Lung (tissue), 12 donors: ENCODE data around the gene B4GALT5. TPM values are rescaled to one million over a fixed set of nuclear protein-coding genes. Genes with fewer than 3 reads are reported as not detected.
A peak's percentile ranks its signal among the peaks of the same experiment; 100 is the strongest.

ENCODE experiments used
- ATAC-seq: fragments of 200-7000 bp; cut with Tn5 transposase; one replicate; pipeline ENCODE4 v1.9.1; 2020; ENCODE audit warnings: moderate number of reproducible peaks; ENCODE audit not compliant: insufficient read depth, low FRiP score
- DNase-seq, 3 donors: peaks; one replicate each; pipeline ENCODE4 v3.0.0-alpha.2; 2013 to 2017
- H3K27ac ChIP-seq, 2 donors: one replicate each; pipeline ENCODE4 v1.5.1; 2013; ENCODE audit warnings: mild to moderate bottlenecking in 2 of 2, moderate library complexity in 2 of 2, control low read depth in 1 of 2, inconsistent platforms in 1 of 2, low read depth in 1 of 2, low read length in 1 of 2
- H3K27me3 ChIP-seq, 3 donors: one replicate each; pipeline ENCODE4 v1.5.1; 2013; ENCODE audit warnings: low read length in 2 of 3; ENCODE audit not compliant: control insufficient read depth in 3 of 3, insufficient read depth in 3 of 3
- H3K36me3 ChIP-seq, 4 donors: one replicate each; pipeline ENCODE4 v1.5.1; 2013; ENCODE audit warnings: low read length in 4 of 4, mild to moderate bottlenecking in 1 of 4, moderate library complexity in 1 of 4; ENCODE audit not compliant: control insufficient read depth in 4 of 4, insufficient read depth in 4 of 4
- H3K4me1 ChIP-seq, 5 donors: one replicate each; pipeline ENCODE4 v1.5.1; 2013; ENCODE audit warnings: low read length in 5 of 5, mild to moderate bottlenecking in 2 of 5, moderate library complexity in 1 of 5; ENCODE audit not compliant: control insufficient read depth in 5 of 5, insufficient read depth in 5 of 5
- H3K4me3 ChIP-seq: one replicate; pipeline ENCODE4 v1.5.1; 2013; ENCODE audit warnings: mild to moderate bottlenecking, control low read depth, moderate library complexity
- H3K9ac ChIP-seq, 2 donors: one replicate each; pipeline ENCODE4 v1.5.1; 2013; ENCODE audit warnings: low read length in 2 of 2, control low read depth in 1 of 2; ENCODE audit not compliant: insufficient read depth in 1 of 2
- H3K9me3 ChIP-seq, 4 donors: one replicate each; pipeline ENCODE4 v1.5.1; 2013; ENCODE audit warnings: low read length in 3 of 4, mild to moderate bottlenecking in 1 of 4, moderate library complexity in 1 of 4; ENCODE audit not compliant: control insufficient read depth in 4 of 4, insufficient read depth in 3 of 4
- CTCF ChIP-seq: IDR thresholded peaks from 2 replicates; pipeline ENCODE4 v1.5.1; 2012; ENCODE audit warnings: mild to moderate bottlenecking; ENCODE audit errors: control extremely low read depth, extremely low read depth
- WGBS, 2 donors: extraction: QIAGEN DNeasy Blood & Tissue Kit; methylation state at CpG; one replicate each; pipeline ENCODE4 v1.1.7; 2013; 5-methylcytosine and 5-hydroxymethylcytosine counted together
- polyA plus RNA-seq, 2 donors: library from polyadenylated mRNA; stranded (reverse); fragments of 200-250 nt; gene quantifications; one replicate each; pipeline ENCODE4 v1.2.1, GENCODE V29; 2013
- total RNA-seq, 2 donors: library from RNA; depleted of rRNA in 1 of 2; stranded (reverse); fragments of >200 nt in 1 of 2; gene quantifications; one replicate each; pipeline ENCODE4 v1.2.1, GENCODE V29; 2014 to 2021
- donor health status: control.
- donor health status: control.
- donor health status: Bipolar disorder and iron deficiency.
- donor health status: healthy.
- donor health status: DM: yes; HTN: yes; CAD: no.

B4GALT5 gene
- total and polyA plus RNA-seq, 4 donors, result 13.9 to 56.7 (median 41.9) TPM

GRCh38 chr20:49641683-49642656 is 71.7 kb downstream of the B4GALT5 start:
- Histone ChIP-seq H3K9me3 (no peaks in the 10 kb centered on the region), H3K36me3 (peaks cover 40 to 53% (median 47%) of the 10 kb centered on the region in 4 donors), H3K27me3 (no peaks in the 10 kb centered on the region), H3K9ac (peak overlapping the region in 1 of 2 donors; percentile 19), H3K4me3 (no peak overlapping the region), H3K4me1 (peaks cover 0 to 30% (median 22%) of the 10 kb centered on the region in 5 donors), H3K27ac (peak overlapping the region in 1 of 2 donors; percentile 57)
- 70 to 84% methylated on average over 10 of the region's 10 CpGs for WGBS, 2 donors
- peak; percentile 40 for ATAC-seq
- DNase-seq, result peak; percentile 33 to 69 (median 63)
- TF ChIP-seq CTCF, result no peak

DNA sequence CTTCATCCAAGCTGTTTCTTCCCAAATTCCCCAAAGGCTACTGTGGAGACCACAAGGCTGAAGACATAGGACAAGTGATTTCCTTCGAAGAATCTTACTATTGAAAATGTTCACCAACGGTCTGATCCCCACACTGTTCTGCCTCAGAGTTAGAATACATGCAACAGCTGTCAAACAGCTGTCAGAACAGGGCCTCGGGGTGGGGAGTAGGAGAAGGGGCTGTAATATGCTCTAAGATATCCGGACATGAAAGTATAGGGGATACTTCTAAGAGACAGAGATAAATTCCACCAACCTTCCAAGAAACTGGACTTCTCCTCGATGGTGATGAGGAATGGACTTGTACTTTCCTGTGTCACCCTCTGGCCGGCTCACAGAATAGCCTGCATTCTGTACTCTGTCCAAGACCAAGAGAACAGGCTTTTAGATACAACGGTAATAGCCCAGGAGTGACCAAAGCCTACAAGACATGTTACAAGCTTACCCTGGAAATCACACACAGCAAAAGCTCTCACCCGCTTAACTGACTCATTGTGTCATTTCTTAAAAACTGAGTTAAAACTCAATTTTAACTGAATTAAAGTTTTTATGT is 76.5 kb downstream of the B4GALT5 start:
- DNase-seq (peak; percentile 46 to 74 (median 68)), ATAC-seq (no peak)
- TF ChIP-seq CTCF, result no peak
- Histone ChIP-seq H3K27ac (no peak overlapping the region), H3K9me3 (no peaks in the 10 kb centered on the region), H3K9ac (peak overlapping the region in 1 of 2 donors; percentile 43), H3K4me3 (no peak overlapping the region), H3K36me3 (peaks cover 31 to 49% (median 35%) of the 10 kb centered on the region in 4 donors), H3K27me3 (no peaks in the 10 kb centered on the region), H3K4me1 (peaks cover 0 to 42% (median 23%) of the 10 kb centered on the region in 5 donors)
- 75 to 86% methylated on average over 8 of the region's 8 CpGs for WGBS, 2 donors

DNA sequence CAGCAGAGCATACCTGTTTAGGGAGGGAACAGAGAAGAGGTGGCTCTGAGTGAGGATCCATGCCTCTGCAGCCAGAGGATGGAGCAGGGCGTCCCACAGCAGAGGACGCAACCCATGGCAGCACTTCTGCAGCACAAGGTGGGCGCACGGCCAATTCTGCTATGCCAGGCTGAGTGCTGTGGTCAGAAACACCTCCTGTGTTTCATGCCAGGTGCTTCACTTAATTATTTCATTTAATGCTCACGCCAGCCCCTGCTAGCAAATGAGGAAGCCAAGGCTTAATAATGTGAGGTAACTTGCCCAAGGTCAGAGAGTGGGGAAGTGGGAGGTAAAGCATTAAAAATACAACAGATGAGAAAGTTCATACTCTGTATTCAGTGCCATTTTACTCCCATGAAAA is 77.2 kb downstream of the B4GALT5 start:
- no peak overlapping the region for H3K4me3 ChIP-seq
- H3K9me3 ChIP-seq, result no peaks in the 10 kb centered on the region
- H3K4me1 ChIP-seq, result peaks cover 0 to 39% (median 19%) of the 10 kb centered on the region in 5 donors
- H3K36me3 ChIP-seq, result peaks cover 29 to 44% (median 31%) of the 10 kb centered on the region in 4 donors
- H3K9ac ChIP-seq, result peak overlapping the region in 1 of 2 donors; percentile 43
- WGBS, 2 donors, result 63 to 65% methylated on average over 5 of the region's 5 CpGs
- H3K27me3 ChIP-seq, result no peaks in the 10 kb centered on the region
- no peak for TF ChIP-seq CTCF
- ATAC-seq, result no peak
- DNase-seq, result peak in 1 of 3 donors; percentile 27
- no peak overlapping the region for H3K27ac ChIP-seq
